Measurements from ENCODE around the gene ERF. TPM values are rescaled to one million over a fixed set of nuclear protein-coding genes. Genes with fewer than 3 reads are reported as not detected.

ERF gene
- total RNA-seq, 1 experiment from 2014 or later = 100 TPM

- peaks cover 11% of the 10 kb centered on the region for H3K4me1 Mint-ChIP-seq (ENCODE audit: low read depth, unreplicated experiment)
- no TSS peak for BruUV-seq (replicated peaks)
- peak overlapping the region; percentile 11 for H3K4me3 Mint-ChIP-seq (ENCODE audit: low read depth, unreplicated experiment)
- H3K27me3 Mint-ChIP-seq (ENCODE audit: unreplicated experiment) = no peaks in the 10 kb centered on the region
- H3K27ac Mint-ChIP-seq (ENCODE audit: unreplicated experiment) = peak overlapping the region; percentile 22
- no peaks in the 10 kb centered on the region for H3K9me3 Mint-ChIP-seq (ENCODE audit: low read depth, unreplicated experiment)
- TF ChIP-seq CTCF (IDR thresholded peaks at IDR 0.05; ENCODE audit: unreplicated experiment) = no peak
- intact Hi-C loops (cut with micrococcal nuclease; ENCODE audit: unreplicated experiment) = no loop called here
- CTCF ChIA-PET = no interaction called here
- H3K36me3 Mint-ChIP-seq (ENCODE audit: insufficient read depth, unreplicated experiment) = peaks cover 59% of the 10 kb centered on the region
- DNase-seq = no peak
Observed at GRCh38 chr19:42291435-42291810, 36.5 kb upstream of the ERF start.

GRCh38 chr19:42290523-42291434 lies 35.9 kb upstream of the ERF start:
- H3K4me1 Mint-ChIP-seq (ENCODE audit: low read depth, unreplicated experiment) = peaks cover 11% of the 10 kb centered on the region
- peak; percentile 96 for TF ChIP-seq CTCF (IDR thresholded peaks at IDR 0.05; ENCODE audit: unreplicated experiment)
- no peaks in the 10 kb centered on the region for H3K27me3 Mint-ChIP-seq (ENCODE audit: unreplicated experiment)
- no peaks in the 10 kb centered on the region for H3K9me3 Mint-ChIP-seq (ENCODE audit: low read depth, unreplicated experiment)
- no TSS peak for BruUV-seq (replicated peaks)
- DNase-seq = peak; percentile 83
- CTCF ChIA-PET = no interaction called here
- H3K27ac Mint-ChIP-seq (ENCODE audit: unreplicated experiment) = no peak overlapping the region
- H3K4me3 Mint-ChIP-seq (ENCODE audit: low read depth, unreplicated experiment) = peak overlapping the region; percentile 11
- H3K36me3 Mint-ChIP-seq (ENCODE audit: insufficient read depth, unreplicated experiment) = peaks cover 65% of the 10 kb centered on the region
- intact Hi-C loops (cut with micrococcal nuclease; ENCODE audit: unreplicated experiment) = no loop called here

GRCh38 chr19:42290136-42290522 lies 35.2 kb upstream of the ERF start:
- no peak for DNase-seq
- peaks cover 14% of the 10 kb centered on the region for H3K4me1 Mint-ChIP-seq (ENCODE audit: low read depth, unreplicated experiment)
- intact Hi-C loops (cut with micrococcal nuclease; ENCODE audit: unreplicated experiment) = no loop called here
- peaks cover 69% of the 10 kb centered on the region for H3K36me3 Mint-ChIP-seq (ENCODE audit: insufficient read depth, unreplicated experiment)
- CTCF ChIA-PET = no interaction called here
- no peak for TF ChIP-seq CTCF (IDR thresholded peaks at IDR 0.05; ENCODE audit: unreplicated experiment)
- BruUV-seq (replicated peaks) = no TSS peak
- no peaks in the 10 kb centered on the region for H3K9me3 Mint-ChIP-seq (ENCODE audit: low read depth, unreplicated experiment)
- no peak overlapping the region for H3K4me3 Mint-ChIP-seq (ENCODE audit: low read depth, unreplicated experiment)
- no peaks in the 10 kb centered on the region for H3K27me3 Mint-ChIP-seq (ENCODE audit: unreplicated experiment)
- no peak overlapping the region for H3K27ac Mint-ChIP-seq (ENCODE audit: unreplicated experiment)

GRCh38 chr19:42289556-42290041 lies 34.7 kb upstream of the ERF start:
- CTCF ChIA-PET = no interaction called here
- Mint-ChIP-seq H3K27me3 (ENCODE audit: unreplicated experiment) (no peaks in the 10 kb centered on the region), H3K27ac (ENCODE audit: unreplicated experiment) (no peak overlapping the region), H3K4me1 (ENCODE audit: low read depth, unreplicated experiment) (peaks cover 19% of the 10 kb centered on the region), H3K4me3 (ENCODE audit: low read depth, unreplicated experiment) (no peak overlapping the region), H3K9me3 (ENCODE audit: low read depth, unreplicated experiment) (no peaks in the 10 kb centered on the region), H3K36me3 (ENCODE audit: insufficient read depth, unreplicated experiment) (peaks cover 69% of the 10 kb centered on the region)
- TF ChIP-seq CTCF (IDR thresholded peaks at IDR 0.05; ENCODE audit: unreplicated experiment) = no peak
- intact Hi-C loops (cut with micrococcal nuclease; ENCODE audit: unreplicated experiment) = loop anchor here (10.0 kb wide), 1 partner anchor 165 kb away; no protein-coding TSS in a partner anchor
- DNase-seq = no peak
- BruUV-seq (replicated peaks) = no TSS peak
